Muscle layer of duodenum (tissue), 2 donors: ENCODE measurements around the gene PLAU.

Source experiments
- H3K27ac ChIP-seq: one replicate; pipeline ENCODE4 v1.7.0; 2013; ENCODE audit warnings: mild to moderate bottlenecking, low read length
- H3K27me3 ChIP-seq: one replicate; pipeline ENCODE4 v1.7.0; 2013; ENCODE audit warnings: low read depth, mild to moderate bottlenecking, control low read depth, low read length
- H3K36me3 ChIP-seq, 2 donors: one replicate each; pipeline ENCODE4 v1.7.0; 2013; ENCODE audit warnings: low read length in 2 of 2, control low read depth in 1 of 2, mild to moderate bottlenecking in 1 of 2; ENCODE audit not compliant: insufficient read depth in 2 of 2, control insufficient read depth in 1 of 2
- H3K4me1 ChIP-seq, 2 donors: one replicate each; pipeline ENCODE4 v1.7.0; 2013; ENCODE audit warnings: low read length in 2 of 2, mild to moderate bottlenecking in 2 of 2, control low read depth in 1 of 2, moderate library complexity in 1 of 2; ENCODE audit not compliant: insufficient read depth in 2 of 2, control insufficient read depth in 1 of 2
- H3K4me3 ChIP-seq, 2 donors: one replicate each; pipeline ENCODE4 v1.7.0; 2013; ENCODE audit warnings: low read length in 2 of 2, low read depth in 1 of 2, mild to moderate bottlenecking in 1 of 2
- H3K9me3 ChIP-seq, 2 donors: one replicate each; pipeline ENCODE4 v1.7.0; 2013; ENCODE audit warnings: low read length in 2 of 2, control low read depth in 1 of 2, mild to moderate bottlenecking in 1 of 2; ENCODE audit not compliant: control insufficient read depth in 1 of 2
- donor health status: healthy.

Gene PLAU

GRCh38 chr10:73910764-73911552 lies at the start of gene PLAU:
PLAU (plus strand) TSS chr10:73911132; CDS start chr10:73911556, 424 bp downstream.
- H3K9me3 ChIP-seq = no peaks in the 10 kb centered on the region
- peak within 1 kb of the TSS; percentile 45 for H3K27ac ChIP-seq
- peaks cover 11 to 15% of the 10 kb centered on the region in 2 donors for H3K36me3 ChIP-seq
- H3K4me3 ChIP-seq = peak within 1 kb of the TSS; percentile 76
- no peaks in the 10 kb centered on the region for H3K27me3 ChIP-seq
- H3K4me1 ChIP-seq = peaks cover 19 to 25% of the 10 kb centered on the region in 2 donors

GRCh38 chr10:73862011-73862410 lies 48.9 kb upstream of the PLAU start:
- Histone ChIP-seq H3K36me3 (peaks cover 18 to 31% of the 10 kb centered on the region in 2 donors), H3K27ac (no peak overlapping the region), H3K27me3 (no peaks in the 10 kb centered on the region), H3K9me3 (no peaks in the 10 kb centered on the region), H3K4me3 (no peak overlapping the region), H3K4me1 (peaks cover 20 to 60% of the 10 kb centered on the region in 2 donors)

DNA sequence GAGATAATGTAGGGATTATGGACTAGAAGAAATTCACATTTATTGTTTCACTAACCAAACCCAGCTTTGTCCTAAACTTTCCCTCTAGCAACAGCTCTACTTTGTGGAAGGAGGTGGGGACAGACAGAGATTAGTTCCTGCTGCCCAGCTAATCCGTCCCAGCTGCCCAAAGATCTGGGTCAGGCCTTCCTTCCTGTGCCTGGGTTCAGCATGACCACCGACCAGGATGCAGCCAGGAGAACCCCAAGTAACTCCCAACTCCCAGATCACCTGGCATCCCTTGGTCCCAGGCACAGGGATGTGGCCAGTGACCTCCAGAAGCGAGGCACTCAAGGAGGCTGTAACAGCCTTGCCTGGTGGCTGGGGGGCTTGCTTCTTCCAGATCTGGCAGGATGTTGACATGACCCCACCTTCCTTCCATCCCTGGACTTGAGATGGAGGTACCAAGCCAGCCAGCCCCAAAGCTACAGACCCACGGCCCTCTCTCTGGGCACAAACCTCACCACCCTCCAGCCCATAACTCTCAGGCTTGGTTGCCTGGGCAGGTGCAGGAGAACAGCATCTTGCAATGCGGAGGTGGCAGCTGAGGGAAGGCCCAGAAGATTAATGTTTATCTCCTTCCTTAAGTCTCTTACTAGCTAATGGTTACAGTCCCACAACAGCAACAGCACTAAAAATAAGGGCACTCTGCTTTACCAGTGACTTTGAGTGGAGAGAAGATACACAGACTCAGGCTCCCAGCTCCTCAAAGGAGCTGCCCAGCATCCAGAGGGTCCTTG lies 47.7 kb upstream of the PLAU start:
- no peak overlapping the region for H3K27ac ChIP-seq
- peaks cover 20 to 66% of the 10 kb centered on the region in 2 donors for H3K4me1 ChIP-seq

DNA sequence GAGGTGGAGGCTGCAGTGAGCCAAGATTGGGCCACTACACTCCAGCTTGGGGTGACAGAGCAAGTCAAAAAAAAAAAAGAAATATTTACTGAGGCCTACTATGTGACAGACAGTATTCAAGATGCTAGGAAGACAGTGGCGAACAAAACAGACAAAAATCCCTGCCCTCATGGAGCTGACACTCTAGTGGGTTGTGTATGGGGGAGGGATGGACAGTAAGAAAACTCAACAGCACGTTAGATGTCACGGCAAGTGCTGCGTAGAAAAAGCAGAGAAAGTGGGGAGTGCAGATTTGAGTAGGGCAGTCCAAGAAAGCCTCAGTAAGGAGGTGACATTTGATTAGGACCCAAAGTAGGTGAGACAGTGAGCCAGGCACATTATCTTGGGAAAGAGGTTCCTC lies 46.7 kb upstream of the PLAU start:
- no peaks in the 10 kb centered on the region for H3K27me3 ChIP-seq
- peaks cover 22 to 23% of the 10 kb centered on the region in 2 donors for H3K36me3 ChIP-seq
- no peaks in the 10 kb centered on the region for H3K9me3 ChIP-seq
- H3K4me1 ChIP-seq = peaks cover 19 to 66% of the 10 kb centered on the region in 2 donors
- no peak overlapping the region for H3K4me3 ChIP-seq
- no peak overlapping the region for H3K27ac ChIP-seq

More for the DNA sequence above, 47.7 kb upstream of the PLAU start:
- Histone ChIP-seq H3K36me3 (peaks cover 19 to 28% of the 10 kb centered on the region in 2 donors), H3K4me3 (no peak overlapping the region), H3K27me3 (no peaks in the 10 kb centered on the region), H3K9me3 (no peaks in the 10 kb centered on the region)

GRCh38 chr10:73865107-73865458 lies 45.8 kb upstream of the PLAU start:
- H3K27me3 ChIP-seq = no peaks in the 10 kb centered on the region
- peaks cover 13 to 16% of the 10 kb centered on the region in 2 donors for H3K36me3 ChIP-seq
- H3K27ac ChIP-seq = no peak overlapping the region
- peaks cover 19 to 68% of the 10 kb centered on the region in 2 donors for H3K4me1 ChIP-seq
- no peak overlapping the region for H3K4me3 ChIP-seq
- H3K9me3 ChIP-seq = no peaks in the 10 kb centered on the region

GRCh38 chr10:73865459-73866442 lies 45.2 kb upstream of the PLAU start:
- Histone ChIP-seq H3K36me3 (peaks cover 6 to 16% of the 10 kb centered on the region in 2 donors), H3K27ac (peak overlapping the region; percentile 24), H3K4me1 (peaks cover 19 to 72% of the 10 kb centered on the region in 2 donors), H3K4me3 (no peak overlapping the region), H3K27me3 (no peaks in the 10 kb centered on the region), H3K9me3 (no peaks in the 10 kb centered on the region)

GRCh38 chr10:73866621-73867020 lies 44.3 kb upstream of the PLAU start:
- Histone ChIP-seq H3K4me3 (peak overlapping the region in 1 of 2 donors; percentile 22), H3K27ac (no peak overlapping the region), H3K36me3 (peaks cover 4 to 16% of the 10 kb centered on the region in 2 donors), H3K9me3 (no peaks in the 10 kb centered on the region), H3K4me1 (peaks cover 22 to 78% of the 10 kb centered on the region in 2 donors), H3K27me3 (no peaks in the 10 kb centered on the region)

DNA sequence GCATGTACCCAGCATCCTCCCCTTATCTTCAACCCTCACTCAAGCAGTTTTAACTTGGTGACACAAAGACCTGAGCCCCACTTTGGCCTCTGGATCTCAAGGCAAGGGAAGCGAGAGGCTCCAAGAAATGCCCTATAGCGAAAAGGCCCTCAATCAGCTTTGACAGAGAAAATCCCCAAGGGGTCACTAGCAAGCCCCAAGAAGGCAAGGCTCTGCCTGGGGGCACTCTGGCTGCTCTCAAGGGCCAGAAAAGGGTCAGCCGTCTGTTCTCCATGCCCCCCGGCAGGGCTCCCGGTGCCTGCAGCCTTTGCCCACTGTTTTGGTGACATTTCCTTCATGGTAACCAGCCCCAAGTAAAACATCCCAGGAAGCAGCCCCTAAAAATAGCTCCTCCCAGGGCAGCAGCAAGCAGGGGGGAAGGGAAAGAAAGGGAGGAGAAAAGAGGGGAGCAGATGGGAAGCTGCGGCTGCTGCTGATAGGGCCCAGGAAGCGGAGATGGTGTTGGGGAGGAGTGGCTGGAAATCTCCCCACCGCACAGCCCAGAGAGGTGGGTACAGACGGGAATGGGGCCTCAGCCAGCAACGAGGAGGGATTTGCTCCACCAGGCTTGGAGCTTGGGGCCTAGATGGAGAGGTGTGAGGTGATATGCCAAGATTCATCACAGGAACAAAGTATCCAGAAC lies 43.7 kb upstream of the PLAU start:
- Histone ChIP-seq H3K27ac (peak overlapping the region; percentile 62), H3K27me3 (no peaks in the 10 kb centered on the region), H3K36me3 (peaks cover 4 to 16% of the 10 kb centered on the region in 2 donors), H3K4me3 (peak overlapping the region in 1 of 2 donors; percentile 22), H3K4me1 (peaks cover 27 to 78% of the 10 kb centered on the region in 2 donors), H3K9me3 (no peaks in the 10 kb centered on the region)

- no peaks in the 10 kb centered on the region for H3K27me3 ChIP-seq
- H3K27ac ChIP-seq = no peak overlapping the region
- H3K36me3 ChIP-seq = peaks cover 4 to 18% of the 10 kb centered on the region in 2 donors
- peaks cover 31 to 78% of the 10 kb centered on the region in 2 donors for H3K4me1 ChIP-seq
- H3K4me3 ChIP-seq = no peak overlapping the region
- H3K9me3 ChIP-seq = no peaks in the 10 kb centered on the region
Measured at GRCh38 chr10:73867871-73868631, 42.9 kb upstream of the PLAU start.
